Breast epithelium (tissue), 3 donors: ENCODE measurements around the gene APC2.

Experiments used
- CTCF ChIP-seq, 3 donors: fragments of 450-650 bp; IDR thresholded peaks; one replicate each; pipeline ENCODE4 v1.5.1; 2016 to 2017; ENCODE audit warnings: antibody characterized with exemption in 3 of 3, mild to moderate bottlenecking in 3 of 3, moderate library complexity in 3 of 3
- POLR2A ChIP-seq: fragments of 450-650 bp; IDR thresholded peaks from one replicate; pipeline ENCODE4 v1.6.1; 2016; ENCODE audit warnings: antibody characterized with exemption, mild to moderate bottlenecking, moderate library complexity
- POLR2AphosphoS5 ChIP-seq, 3 donors: sonication (generic); formaldehyde crosslinking; IDR thresholded peaks; one replicate each; pipeline ENCODE4 v1.6.1; 2017; ENCODE audit warnings: antibody characterized with exemption in 3 of 3

- TF ChIP-seq CTCF (IDR thresholded peaks at IDR 0.05) (no peak), POLR2A (no peak), POLR2AphosphoS5 (IDR thresholded peaks at IDR 0.05) (no peak)
These were observed 16.5 kb upstream of the APC2 start for GRCh38 chr19:1433119-1434039.
